ENCODE results near the gene ELMO3.

DNA sequence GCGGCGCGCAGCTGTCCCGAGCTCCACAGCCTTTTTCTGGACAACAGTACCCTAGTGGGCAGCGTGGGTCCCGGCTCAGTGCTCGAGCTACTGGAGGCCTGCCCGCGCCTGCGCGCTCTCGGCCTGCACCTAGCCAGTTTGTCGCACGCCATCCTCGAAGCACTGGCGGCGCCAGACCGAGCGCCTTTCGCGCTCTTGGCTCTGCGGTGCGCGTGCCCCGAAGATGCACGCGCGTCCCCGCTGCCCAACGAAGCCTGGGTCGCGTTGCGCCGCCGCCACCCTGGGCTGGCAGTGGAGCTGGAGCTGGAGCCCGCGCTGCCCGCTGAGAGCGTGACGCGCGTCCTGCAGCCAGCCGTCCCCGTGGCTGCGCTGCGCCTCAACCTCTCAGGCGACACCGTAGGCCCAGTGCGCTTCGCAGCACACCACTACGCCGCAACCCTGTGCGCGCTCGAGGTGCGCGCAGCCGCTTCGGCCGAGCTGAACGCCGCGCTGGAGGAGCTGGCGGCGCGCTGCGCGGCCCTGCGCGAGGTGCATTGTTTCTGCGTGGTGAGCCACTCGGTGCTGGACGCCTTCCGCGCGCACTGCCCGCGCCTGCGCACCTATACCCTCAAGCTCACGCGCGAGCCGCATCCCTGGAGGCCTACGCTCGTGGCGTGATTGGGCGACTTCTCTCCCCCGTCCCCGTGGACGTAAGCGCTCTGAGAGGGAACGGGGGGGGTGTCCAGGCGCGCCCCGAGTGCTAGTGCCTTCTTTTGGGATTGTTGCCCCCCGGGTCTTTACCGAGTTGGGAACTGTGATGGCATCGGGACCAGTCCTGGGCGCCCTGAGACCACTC lies 35.5 kb upstream of the ELMO3 start:
- TF ChIP-seq TCF7L2 (IDR thresholded peaks at IDR 0.05; ENCODE audit: low read depth, low read length) (no peak), POLR2AphosphoS5 (IDR thresholded peaks at IDR 0.05; ENCODE audit: low read depth, low read length) (no peak)
- TF ChIP-seq, protein P1, sequence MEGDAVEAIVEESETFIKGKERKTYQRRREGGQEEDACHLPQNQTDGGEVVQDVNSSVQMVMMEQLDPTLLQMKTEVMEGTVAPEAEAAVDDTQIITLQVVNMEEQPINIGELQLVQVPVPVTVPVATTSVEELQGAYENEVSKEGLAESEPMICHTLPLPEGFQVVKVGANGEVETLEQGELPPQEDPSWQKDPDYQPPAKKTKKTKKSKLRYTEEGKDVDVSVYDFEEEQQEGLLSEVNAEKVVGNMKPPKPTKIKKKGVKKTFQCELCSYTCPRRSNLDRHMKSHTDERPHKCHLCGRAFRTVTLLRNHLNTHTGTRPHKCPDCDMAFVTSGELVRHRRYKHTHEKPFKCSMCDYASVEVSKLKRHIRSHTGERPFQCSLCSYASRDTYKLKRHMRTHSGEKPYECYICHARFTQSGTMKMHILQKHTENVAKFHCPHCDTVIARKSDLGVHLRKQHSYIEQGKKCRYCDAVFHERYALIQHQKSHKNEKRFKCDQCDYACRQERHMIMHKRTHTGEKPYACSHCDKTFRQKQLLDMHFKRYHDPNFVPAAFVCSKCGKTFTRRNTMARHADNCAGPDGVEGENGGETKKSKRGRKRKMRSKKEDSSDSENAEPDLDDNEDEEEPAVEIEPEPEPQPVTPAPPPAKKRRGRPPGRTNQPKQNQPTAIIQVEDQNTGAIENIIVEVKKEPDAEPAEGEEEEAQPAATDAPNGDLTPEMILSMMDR (IDR thresholded peaks at IDR 0.05) = no peak
